Measurements from ENCODE around the gene TYMP. TPM values are rescaled to one million over a fixed set of nuclear protein-coding genes. Genes with fewer than 3 reads are reported as not detected.

TYMP gene
- total and polyA plus RNA-seq, 8 donors, result 14.3 to 162 (median 70.2) TPM

DNA sequence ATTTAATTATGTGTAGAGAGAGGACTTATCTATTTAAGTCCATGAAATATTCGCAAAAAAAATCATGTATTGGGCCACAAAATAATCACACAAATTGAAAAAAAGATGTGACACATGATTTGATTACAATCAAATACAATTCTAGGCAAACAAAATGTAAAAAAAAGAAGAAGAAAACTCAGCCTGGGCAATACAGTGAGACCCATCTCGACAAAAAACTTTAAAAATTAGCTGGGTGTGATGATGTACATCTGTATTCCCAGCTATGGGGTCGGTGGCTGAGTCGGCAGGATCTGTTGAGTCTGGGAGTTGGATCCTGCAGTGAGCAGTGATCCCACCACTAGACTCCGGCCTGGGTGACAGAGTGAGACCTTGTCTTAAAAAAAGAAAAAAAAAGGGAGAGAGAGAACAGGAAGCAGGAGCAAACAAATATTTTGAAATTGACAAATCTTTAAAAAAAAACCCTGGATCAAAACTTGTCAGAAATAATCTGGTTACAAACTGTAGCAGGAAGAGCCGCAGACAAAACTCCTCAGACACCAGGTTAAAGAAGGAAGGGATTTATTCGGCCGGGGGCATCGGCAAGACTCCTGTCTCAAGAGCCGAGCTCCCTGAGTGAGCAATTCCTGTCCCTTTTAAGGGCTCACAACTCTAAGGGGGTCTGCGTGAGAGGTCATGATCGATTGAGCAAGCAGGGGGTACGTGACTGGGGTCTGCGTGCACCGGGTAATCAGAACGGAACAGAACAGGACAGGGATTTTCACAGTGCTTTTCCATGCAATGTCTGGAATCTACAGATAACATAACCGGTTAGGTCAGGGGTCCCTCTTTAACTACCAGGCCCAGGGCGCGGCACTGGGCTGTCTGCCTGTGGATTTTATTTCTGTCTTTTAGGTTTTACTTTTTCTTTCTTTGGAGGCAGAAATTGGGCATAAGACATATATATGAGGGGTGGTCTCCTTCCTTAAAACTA is 3.3 kb upstream of the TYMP start:
- intact Hi-C loops (cut with DNase I; ENCODE audit: low total_unique reads), result no loop called here
- H3K36me3 ChIP-seq, result no peaks in the 10 kb centered on the region

DNA sequence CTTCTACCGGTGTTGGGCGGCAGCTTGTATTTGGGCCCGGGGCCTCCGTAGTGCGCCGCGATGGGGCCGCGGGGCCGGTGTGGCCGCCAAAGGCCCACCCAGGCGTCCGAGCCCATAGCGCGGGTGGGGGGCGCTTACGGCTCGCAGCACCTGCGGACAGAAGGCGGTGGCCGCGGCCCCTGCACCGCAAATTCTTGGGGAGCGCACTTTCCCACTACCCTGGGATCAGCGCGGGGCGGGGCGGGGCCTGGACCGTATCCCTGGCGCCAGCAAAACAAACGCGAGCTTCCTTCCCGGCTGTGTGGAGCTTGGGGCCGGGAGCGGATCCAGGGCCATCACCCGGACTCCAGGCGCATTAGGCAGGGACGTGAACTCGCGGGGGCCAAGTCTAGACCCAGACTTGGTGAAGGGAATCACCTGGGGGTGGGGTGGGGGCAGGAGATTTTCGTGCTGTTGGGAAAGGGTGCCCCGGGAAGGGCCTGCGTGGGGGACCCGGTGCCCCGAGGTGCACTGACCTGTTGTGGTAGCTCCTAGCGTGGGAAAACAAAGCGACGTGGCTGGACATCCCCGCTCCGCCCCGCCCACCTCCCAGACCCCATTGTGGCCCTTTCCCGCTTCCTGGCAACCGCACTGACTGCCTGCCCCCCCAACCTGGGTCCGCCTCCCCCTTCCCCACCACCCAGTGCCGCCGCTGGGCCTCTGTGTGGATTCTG is 2.3 kb upstream of the TYMP start:
- Histone ChIP-seq H3K4me3 (peak overlapping the region; percentile 53 to 80 (median 57)), H3K27me3 (peaks cover 0 to 67% (median 0%) of the 10 kb centered on the region in 3 donors), H3K36me3 (no peaks in the 10 kb centered on the region), H3K9me3 (no peaks in the 10 kb centered on the region), H3K27ac (peak overlapping the region; percentile 92 to 98 (median 93)), H3K4me1 (peaks cover 43 to 72% (median 53%) of the 10 kb centered on the region in 4 donors)
- DNase-seq, result peak; percentile 84 to 90
- intact Hi-C loops (cut with DNase I; ENCODE audit: low total_unique reads), result no loop called here
- no peak for TF ChIP-seq POLR2A (IDR thresholded peaks at IDR 0.05)
- TF ChIP-seq POLR2AphosphoS5 (IDR thresholded peaks at IDR 0.05), result peak in 2 of 3 donors; percentile 72 to 75
- WGBS, 5 donors, result 2 to 4% (median 4%) methylated on average over 22 to 56 of the region's 56 CpGs

More for the DNA sequence above, 3.3 kb upstream of the TYMP start:
- no peak for DNase-seq
- H3K4me3 ChIP-seq, result peak overlapping the region in 1 of 4 donors; percentile 53
- 55 to 69% (median 59%) methylated on average over 19 of the region's 19 CpGs for WGBS, 5 donors
- H3K4me1 ChIP-seq, result peaks cover 39 to 71% (median 47%) of the 10 kb centered on the region in 4 donors
- H3K27ac ChIP-seq, result peak overlapping the region in 4 of 5 donors; percentile 92 to 98 (median 94)
- no peaks in the 10 kb centered on the region for H3K9me3 ChIP-seq
- H3K27me3 ChIP-seq, result peaks cover 0 to 73% (median 0%) of the 10 kb centered on the region in 3 donors
- TF ChIP-seq POLR2A (IDR thresholded peaks at IDR 0.05) (no peak), POLR2AphosphoS5 (IDR thresholded peaks at IDR 0.05) (no peak), EP300 (IDR thresholded peaks at IDR 0.05) (no peak)
- TF ChIP-seq, protein P1, sequence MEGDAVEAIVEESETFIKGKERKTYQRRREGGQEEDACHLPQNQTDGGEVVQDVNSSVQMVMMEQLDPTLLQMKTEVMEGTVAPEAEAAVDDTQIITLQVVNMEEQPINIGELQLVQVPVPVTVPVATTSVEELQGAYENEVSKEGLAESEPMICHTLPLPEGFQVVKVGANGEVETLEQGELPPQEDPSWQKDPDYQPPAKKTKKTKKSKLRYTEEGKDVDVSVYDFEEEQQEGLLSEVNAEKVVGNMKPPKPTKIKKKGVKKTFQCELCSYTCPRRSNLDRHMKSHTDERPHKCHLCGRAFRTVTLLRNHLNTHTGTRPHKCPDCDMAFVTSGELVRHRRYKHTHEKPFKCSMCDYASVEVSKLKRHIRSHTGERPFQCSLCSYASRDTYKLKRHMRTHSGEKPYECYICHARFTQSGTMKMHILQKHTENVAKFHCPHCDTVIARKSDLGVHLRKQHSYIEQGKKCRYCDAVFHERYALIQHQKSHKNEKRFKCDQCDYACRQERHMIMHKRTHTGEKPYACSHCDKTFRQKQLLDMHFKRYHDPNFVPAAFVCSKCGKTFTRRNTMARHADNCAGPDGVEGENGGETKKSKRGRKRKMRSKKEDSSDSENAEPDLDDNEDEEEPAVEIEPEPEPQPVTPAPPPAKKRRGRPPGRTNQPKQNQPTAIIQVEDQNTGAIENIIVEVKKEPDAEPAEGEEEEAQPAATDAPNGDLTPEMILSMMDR (IDR thresholded peaks at IDR 0.05), result no peak

DNA sequence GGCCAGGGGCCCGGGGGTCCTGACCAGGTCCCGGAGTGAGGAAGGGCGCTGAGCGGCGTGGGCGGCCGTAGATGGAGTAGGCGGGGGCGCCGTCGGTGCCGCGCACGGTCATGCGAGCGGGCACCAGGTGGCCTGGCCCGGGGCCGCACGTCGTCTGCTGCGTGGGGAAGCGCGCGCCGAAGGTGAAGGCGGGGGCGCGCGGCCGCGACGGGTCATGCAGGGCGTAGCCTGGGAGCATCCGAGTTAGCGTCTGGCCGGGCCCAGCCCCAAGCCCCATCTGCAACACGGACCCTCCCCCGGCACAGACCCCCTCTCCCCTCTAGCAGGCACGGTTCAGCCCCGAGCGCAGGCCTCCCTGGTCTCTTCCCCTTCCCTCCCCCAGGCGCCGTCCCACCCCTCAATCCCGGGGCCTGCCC is 1.7 kb upstream of the TYMP start:
- intact Hi-C loops (cut with DNase I; ENCODE audit: low total_unique reads), result no loop called here
- TF ChIP-seq POLR2A (IDR thresholded peaks at IDR 0.05) (no peak), POLR2AphosphoS5 (IDR thresholded peaks at IDR 0.05) (peak in 1 of 3 donors; percentile 71)
- TF ChIP-seq, protein P1 (IDR thresholded peaks at IDR 0.05), result no peak
- Histone ChIP-seq H3K4me1 (peaks cover 49 to 78% (median 58%) of the 10 kb centered on the region in 4 donors), H3K27ac (peak overlapping the region; percentile 92 to 98 (median 93)), H3K27me3 (peaks cover 0 to 67% (median 0%) of the 10 kb centered on the region in 3 donors), H3K9me3 (no peaks in the 10 kb centered on the region), H3K4me3 (peak overlapping the region; percentile 53 to 80 (median 57)), H3K36me3 (no peaks in the 10 kb centered on the region)
- WGBS, 5 donors, result 0 to 2% (median 0%) methylated on average over 27 to 44 of the region's 44 CpGs
- DNase-seq, result peak; percentile 74 to 79

DNA sequence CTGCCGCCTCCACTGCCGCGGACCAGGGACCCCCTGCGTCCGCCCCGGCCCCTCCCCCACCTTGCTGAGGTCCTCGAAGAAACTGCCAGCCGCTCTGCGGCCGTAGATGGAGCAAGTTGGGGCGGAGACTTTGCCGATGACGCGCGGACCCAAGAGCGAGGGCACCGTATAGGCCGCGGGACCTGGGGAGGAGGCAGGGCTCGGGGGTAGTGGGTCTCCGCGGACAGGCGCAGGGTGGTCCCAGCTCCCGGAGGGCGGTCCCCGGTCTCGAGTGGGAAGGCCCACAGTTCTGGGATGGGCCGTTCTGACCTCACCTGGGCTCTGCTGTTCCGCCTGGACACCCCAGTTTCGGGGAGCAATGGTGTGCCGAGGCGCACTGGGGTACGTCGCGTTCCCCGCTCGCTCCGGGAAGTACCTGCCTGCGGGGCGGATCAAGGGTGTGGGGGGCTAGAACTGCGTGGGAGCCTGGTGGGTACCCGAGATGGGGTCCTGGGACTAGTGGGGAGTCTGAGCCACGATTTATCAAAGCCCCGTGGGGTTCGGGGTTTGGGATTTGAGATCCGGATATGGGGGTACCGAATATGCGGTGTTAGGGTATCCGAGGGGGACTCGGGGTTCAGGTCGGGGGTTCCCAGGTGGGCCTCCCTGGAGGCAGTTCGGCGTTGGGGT is 1.2 kb upstream of the TYMP start:
- Histone ChIP-seq H3K36me3 (no peaks in the 10 kb centered on the region), H3K27me3 (peaks cover 0 to 63% (median 0%) of the 10 kb centered on the region in 3 donors), H3K27ac (peak overlapping the region; percentile 92 to 98 (median 93)), H3K9me3 (no peaks in the 10 kb centered on the region), H3K4me1 (peaks cover 54 to 83% (median 64%) of the 10 kb centered on the region in 4 donors), H3K4me3 (peak overlapping the region; percentile 53 to 80 (median 57))
- 2 to 7% (median 3%) methylated on average over 24 to 53 of the region's 53 CpGs for WGBS, 5 donors
- DNase-seq, result peak; percentile 91 to 93
- intact Hi-C loops (cut with DNase I; ENCODE audit: low total_unique reads), result no loop called here
- TF ChIP-seq EP300 (IDR thresholded peaks at IDR 0.05) (no peak), POLR2A (IDR thresholded peaks at IDR 0.05) (peak in 2 of 4 donors; percentile 36 to 55), POLR2AphosphoS5 (IDR thresholded peaks at IDR 0.05) (peak in 2 of 3 donors; percentile 91 to 93)
- TF ChIP-seq, protein P1 (IDR thresholded peaks at IDR 0.05), result no peak
